HG02642 (cell line): Measurements from ENCODE around the gene EPHA2.
A peak's percentile ranks its signal among the peaks of the same experiment; 100 is the strongest.

Source experiments
- ATAC-seq: cut with Tn5 transposase; IDR thresholded peaks from one replicate; pipeline ENCODE4 v1.9.1; 2021; ENCODE audit warnings: mild to moderate bottlenecking; ENCODE audit not compliant: unreplicated experiment, poor library complexity

The EPHA2 gene

DNA sequence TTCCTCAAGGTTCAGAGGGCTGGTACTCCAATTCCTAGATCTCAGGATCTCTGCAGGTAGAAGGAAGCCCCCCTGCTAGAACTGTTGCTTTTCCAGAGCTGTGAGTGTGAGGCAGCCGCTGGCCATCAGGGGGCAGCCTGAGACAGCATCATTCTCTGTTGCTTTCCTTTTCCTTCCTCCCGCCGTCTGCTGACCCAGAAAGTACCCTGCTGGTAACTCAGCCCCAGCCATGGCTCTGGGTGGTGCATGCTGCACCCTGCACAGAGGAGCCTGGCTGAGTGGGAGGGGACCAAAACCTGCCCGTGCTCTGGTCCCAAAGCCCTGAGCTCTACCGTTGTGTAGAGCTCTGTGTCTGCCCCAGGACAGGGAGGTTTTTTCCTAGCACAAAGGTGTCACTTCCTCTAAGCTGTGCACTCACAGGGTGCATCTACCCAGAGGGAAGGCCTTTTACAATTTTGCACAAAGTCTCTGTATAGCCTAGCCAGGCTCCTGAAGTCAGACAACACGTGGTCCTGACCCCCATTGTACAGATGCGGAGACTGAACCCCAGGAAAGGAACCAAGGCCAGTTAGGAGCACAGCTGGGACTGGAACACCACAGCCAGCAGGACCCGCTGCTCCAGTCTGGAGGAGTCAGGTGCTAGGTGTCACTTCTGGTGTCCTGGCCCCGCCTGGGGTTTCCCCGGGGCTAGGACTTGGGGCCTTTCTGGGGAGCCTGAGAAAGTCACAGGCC is 76.8 kb downstream of the EPHA2 start:
- peak; percentile 57 for ATAC-seq

DNA sequence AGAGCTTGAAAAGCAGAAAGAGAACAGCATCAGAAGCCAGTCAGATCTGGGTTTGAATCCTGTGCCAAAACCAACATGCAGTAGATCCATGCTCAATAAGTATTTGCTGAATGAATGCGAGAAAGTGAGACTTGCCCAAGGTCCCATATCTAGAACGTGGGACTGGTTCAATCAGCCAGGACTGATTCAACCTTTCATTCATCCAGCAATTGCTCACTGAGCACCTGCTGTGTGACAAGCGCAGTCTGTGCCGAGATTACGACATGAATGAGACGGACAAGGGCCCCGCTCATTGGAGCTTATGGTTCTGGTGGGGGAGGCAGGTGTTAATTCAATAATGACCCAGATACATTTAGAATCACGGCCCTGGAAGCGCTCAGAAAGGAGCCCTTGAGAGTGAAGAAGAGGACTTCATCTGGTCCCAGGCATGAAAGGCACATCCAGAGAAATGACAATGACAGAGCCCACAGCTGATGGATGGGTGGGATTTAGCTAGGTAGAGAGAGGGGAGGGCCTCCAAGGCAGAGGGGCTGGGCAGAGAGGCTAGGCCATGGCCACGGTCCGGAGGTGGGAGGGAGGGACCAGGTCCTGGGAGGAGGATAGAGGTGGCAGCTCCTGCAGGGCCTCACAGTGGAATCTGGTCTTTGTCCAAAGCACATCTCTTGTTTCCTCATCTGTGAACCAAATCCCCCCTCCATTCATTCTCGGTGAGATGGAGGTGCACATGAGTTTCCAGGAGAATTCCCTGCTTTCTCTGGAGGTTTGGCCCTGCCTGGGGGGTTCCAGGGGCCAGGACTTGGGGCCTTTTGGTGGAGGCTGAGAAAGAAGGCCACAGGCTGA is 78.2 kb downstream of the EPHA2 start:
- no peak for ATAC-seq

DNA sequence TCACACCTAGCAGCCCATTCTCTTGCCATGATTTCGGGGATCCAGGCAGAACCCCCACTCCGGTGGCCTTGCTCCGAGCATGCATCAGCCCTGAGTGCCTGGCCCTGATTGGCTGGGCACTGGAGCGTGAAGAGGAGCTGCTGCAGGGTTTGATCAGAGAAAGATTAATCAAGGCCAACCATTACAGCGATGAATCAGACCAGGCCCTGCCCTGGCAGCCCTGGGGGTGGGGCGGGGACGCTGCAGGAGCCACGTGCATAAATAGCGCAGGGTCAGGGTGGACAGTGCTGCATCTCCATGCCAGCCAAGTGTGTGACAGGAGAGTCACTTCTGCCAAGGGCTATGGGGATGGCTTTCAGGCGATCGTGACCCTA is 79.0 kb downstream of the EPHA2 start:
- ATAC-seq, result no peak

DNA sequence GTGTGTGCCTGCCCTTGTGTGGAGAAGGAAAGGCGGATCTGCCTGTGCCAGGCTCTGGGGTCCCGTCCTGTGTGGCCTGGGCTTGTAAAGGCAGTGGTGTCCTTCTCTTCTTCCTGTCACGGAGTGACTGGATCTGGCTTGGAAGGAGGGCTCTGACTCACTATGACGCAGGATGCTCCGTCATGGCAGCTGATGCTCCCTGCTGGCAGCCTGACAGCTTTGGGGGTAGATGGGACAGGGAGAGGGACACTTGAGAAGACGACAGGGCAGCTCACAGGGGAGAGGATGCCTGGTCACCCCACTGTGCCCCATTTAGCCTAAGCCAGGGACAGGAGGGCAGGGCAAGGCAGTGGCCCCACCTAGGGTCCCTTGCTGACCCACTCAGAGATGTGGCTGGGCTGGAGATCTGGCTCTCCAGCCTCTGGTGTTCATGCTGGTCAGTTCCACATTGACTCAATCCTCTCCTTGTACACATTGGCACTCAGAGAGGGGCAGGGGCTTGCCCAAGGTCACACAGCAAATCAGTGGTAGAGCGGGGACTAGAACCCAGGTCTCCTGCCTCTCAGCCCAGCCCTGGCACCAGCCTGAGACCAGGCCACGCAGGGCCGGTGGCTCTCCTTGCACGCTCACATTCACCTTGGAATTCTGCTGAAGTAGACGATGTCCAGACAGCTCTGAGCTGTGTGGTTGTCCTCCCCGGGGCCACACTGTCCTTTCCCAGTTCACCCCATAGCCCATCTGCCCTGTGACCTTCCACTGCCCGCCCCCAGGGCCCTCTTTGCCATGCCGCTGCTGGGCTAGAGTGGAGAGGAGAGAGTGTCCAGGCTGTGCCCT is 79.6 kb downstream of the EPHA2 start:
- no peak for ATAC-seq

DNA sequence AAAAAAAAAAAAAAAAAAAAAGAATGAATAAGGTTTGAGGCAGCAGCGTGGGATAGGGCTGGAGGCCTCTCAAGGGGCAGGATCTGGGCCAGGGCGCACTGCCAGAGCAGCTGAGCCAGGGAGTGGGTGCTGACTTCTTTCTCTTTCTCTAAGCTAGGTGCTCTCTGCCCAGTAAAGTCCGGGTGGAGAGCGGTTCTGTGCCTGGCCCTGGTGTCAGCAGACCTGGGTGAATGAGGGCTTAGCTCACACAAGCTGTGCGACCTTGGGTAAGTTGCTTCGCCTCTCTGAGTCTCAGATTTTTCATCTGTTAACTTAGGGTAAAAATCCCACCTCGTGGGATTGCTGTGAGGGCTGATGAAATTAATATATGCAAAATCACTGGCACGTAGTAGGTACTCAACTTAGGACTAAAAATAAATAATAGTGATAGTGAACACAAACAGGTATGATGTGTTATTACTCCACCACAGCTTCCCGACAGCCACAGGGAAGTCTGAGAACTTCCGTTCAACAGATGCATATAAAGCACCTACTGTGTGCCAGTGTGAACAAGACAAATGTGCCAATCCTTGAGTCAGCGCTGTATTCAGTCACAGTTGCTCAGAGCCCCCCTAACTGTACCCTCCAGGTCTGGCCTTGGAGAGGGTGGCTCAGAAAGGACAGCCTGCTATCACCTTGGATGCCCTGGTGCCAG is 80.4 kb downstream of the EPHA2 start:
- no peak for ATAC-seq
